Body of pancreas (tissue), 4 donors: ENCODE results near the gene SCMH1. TPM values are rescaled to one million over a fixed set of nuclear protein-coding genes. Genes with fewer than 3 reads are reported as not detected.

Experiments
- ATAC-seq: fragments of 150-250 bp; one replicate; pipeline ENCODE4 v1.9.1; 2016
- DNase-seq, 4 donors: peaks; one replicate each; pipeline ENCODE4 v3.0.0-alpha.2; 2019
- H3K27ac ChIP-seq, 4 donors: fragments of 200-600 bp; sonication (generic); 1 replicate in 3 of 4; 2 replicates in 1 of 4; pipeline versions ENCODE4 v1.5.1 to v1.6.1; 2016 to 2019; ENCODE audit warnings: mild to moderate bottlenecking in 1 of 4, mixed read lengths in 1 of 4, moderate library complexity in 1 of 4
- H3K27me3 ChIP-seq, 2 donors: fragments of 200-600 bp; sonication (generic); one replicate each; pipeline ENCODE4 v1.6.0; 2016; ENCODE audit warnings: mild to moderate bottlenecking in 1 of 2
- H3K36me3 ChIP-seq, 2 donors: fragments of 200-600 bp; sonication (generic); replicated peaks in 1 of 2; 2 replicates each; pipeline ENCODE4 v1.5.1; 2016; ENCODE audit warnings: low read depth in 2 of 2; ENCODE audit not compliant: insufficient read depth in 1 of 2
- H3K4me1 ChIP-seq: fragments of 200-600 bp; sonication (generic); one replicate; pipeline ENCODE4 v1.6.0; 2016
- H3K4me3 ChIP-seq, 2 donors: fragments of 200-600 bp; sonication (generic); 1 replicate in 1 of 2; 2 replicates in 1 of 2; pipeline ENCODE4 v1.5.1; 2016 to 2019
- H3K9me3 ChIP-seq, 3 donors: fragments of 200-600 bp; sonication (generic); 1 replicate in 2 of 3; 2 replicates in 1 of 3; pipeline ENCODE4 v1.5.1; 2016
- POLR2A ChIP-seq, 3 donors: fragments of 450-650 bp; IDR thresholded peaks; one replicate each; pipeline ENCODE4 v1.6.1; 2016; ENCODE audit warnings: antibody characterized with exemption in 3 of 3, mild to moderate bottlenecking in 2 of 3
- WGBS, 2 donors: methylation state at CpG; one replicate each; pipeline ENCODE4 v1.1.5; 2017; 5-methylcytosine and 5-hydroxymethylcytosine counted together
- intact Hi-C: fragments of 100-400 bp; cut with DNase I; formaldehyde crosslinking; loops from one replicate; pipeline ENCODE4 v1.15.1; 2023
- total RNA-seq, 2 donors: library from RNA; depleted of rRNA; stranded (reverse); fragments of >200 nt; gene quantifications; one replicate each; pipeline ENCODE4 v1.1.0, GENCODE V29; 2016
- TF ChIP-seq, protein P1 (sequence below), 7 experiments: fragments of 450-650 bp in 4 of 7; fragments of 200-600 bp in 3 of 7; sonication (generic) in 3 of 7; IDR thresholded peaks; one replicate each; pipeline ENCODE4 v1.5.1; 2016 to 2019; ENCODE audit warnings: antibody characterized with exemption in 7 of 7

SCMH1 gene
- total RNA-seq, 2 donors from 2014 or later: 25.4 to 33.3 TPM

DNA sequence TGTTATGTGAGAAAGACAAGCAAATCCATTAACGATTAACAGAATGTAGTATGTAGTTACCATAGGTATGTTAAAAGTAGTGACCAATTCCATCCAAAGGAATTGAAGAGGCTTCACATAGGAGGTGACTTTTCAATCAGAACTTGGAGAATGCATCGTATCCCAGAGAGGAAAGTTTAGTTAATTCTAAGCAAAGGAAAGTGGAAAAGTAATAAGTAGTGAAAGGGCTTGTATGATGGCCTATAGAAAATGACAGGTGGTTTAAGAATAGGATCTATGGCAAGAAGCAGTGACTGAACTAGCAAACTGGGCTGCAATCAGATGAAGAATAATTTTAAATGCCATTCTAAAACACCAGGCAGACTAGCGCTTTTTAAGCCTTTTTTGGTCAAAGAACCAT, 16.6 kb downstream of the SCMH1 start:
- DNase-seq: no peak
- intact Hi-C loops: no loop called here
- no peaks in the 10 kb centered on the region for H3K9me3 ChIP-seq

DNA sequence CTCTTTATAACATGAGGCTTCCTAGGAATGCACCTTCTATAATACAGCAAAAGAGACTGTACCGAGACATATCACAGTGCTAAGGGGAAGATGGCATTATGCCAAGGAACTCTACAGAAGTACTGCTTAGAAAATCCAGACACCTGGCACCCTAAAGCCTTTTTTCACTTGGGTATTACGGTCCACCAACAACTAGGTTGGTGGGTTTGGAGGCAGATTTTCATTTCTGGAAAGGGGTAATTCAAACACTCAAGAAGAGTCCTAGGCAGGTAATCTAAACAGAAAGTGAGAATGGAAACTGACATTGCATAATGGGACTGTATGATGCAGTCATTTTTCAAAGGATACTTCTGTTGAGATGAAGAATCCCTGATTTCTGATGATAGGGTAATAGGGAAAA, 19.6 kb downstream of the SCMH1 start:
- 21 to 23% methylated on average over 2 of the region's 2 CpGs for WGBS, 2 donors
- ATAC-seq: no peak
- intact Hi-C loops: no loop called here
- TF ChIP-seq, protein P1, sequence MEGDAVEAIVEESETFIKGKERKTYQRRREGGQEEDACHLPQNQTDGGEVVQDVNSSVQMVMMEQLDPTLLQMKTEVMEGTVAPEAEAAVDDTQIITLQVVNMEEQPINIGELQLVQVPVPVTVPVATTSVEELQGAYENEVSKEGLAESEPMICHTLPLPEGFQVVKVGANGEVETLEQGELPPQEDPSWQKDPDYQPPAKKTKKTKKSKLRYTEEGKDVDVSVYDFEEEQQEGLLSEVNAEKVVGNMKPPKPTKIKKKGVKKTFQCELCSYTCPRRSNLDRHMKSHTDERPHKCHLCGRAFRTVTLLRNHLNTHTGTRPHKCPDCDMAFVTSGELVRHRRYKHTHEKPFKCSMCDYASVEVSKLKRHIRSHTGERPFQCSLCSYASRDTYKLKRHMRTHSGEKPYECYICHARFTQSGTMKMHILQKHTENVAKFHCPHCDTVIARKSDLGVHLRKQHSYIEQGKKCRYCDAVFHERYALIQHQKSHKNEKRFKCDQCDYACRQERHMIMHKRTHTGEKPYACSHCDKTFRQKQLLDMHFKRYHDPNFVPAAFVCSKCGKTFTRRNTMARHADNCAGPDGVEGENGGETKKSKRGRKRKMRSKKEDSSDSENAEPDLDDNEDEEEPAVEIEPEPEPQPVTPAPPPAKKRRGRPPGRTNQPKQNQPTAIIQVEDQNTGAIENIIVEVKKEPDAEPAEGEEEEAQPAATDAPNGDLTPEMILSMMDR (IDR thresholded peaks at IDR 0.05): no peak
- TF ChIP-seq POLR2A (IDR thresholded peaks at IDR 0.05): no peak
- H3K27ac ChIP-seq: no peak overlapping the region
- no peaks in the 10 kb centered on the region for H3K36me3 ChIP-seq
- no peak overlapping the region for H3K4me3 ChIP-seq
- H3K4me1 ChIP-seq: peaks cover 26% of the 10 kb centered on the region
- no peaks in the 10 kb centered on the region for H3K27me3 ChIP-seq
- H3K9me3 ChIP-seq: no peaks in the 10 kb centered on the region
- peak in 1 of 4 donors; percentile 14 for DNase-seq

More for the DNA sequence above, 16.6 kb downstream of the SCMH1 start:
- no peak for ATAC-seq
- H3K4me3 ChIP-seq: no peak overlapping the region
- H3K36me3 ChIP-seq: no peaks in the 10 kb centered on the region
- 57 to 74% methylated on average over 3 of the region's 3 CpGs for WGBS, 2 donors
- peaks cover 26% of the 10 kb centered on the region for H3K4me1 ChIP-seq
- H3K27me3 ChIP-seq: no peaks in the 10 kb centered on the region
- TF ChIP-seq, protein P1 (IDR thresholded peaks at IDR 0.05): no peak
- TF ChIP-seq POLR2A (IDR thresholded peaks at IDR 0.05): no peak
- no peak overlapping the region for H3K27ac ChIP-seq

DNA sequence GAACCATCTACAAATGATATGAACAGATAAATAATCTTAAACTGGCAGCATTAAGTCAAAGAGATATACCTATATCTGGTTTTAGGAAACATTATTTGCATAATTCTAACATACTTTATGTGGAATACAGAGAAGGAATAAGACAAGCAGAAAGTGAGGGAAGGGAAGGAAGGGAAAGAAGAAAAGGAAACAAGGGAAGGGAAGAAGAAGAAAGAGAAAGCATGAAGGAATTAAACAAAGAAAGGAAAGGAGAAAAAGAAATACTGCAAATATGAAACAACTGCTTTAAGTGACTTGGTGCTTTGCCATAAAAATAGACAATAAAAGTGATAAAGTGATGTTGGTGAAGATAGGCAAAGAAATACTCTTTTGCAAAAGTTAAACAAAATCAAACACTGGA, 20.1 kb downstream of the SCMH1 start:
- Histone ChIP-seq H3K4me1 (peaks cover 26% of the 10 kb centered on the region), H3K9me3 (no peaks in the 10 kb centered on the region), H3K36me3 (no peaks in the 10 kb centered on the region), H3K27ac (no peak overlapping the region), H3K4me3 (no peak overlapping the region), H3K27me3 (no peaks in the 10 kb centered on the region)
- intact Hi-C loops: no loop called here
- TF ChIP-seq, protein P1 (IDR thresholded peaks at IDR 0.05): no peak
- TF ChIP-seq POLR2A (IDR thresholded peaks at IDR 0.05): no peak
- DNase-seq (no peak), ATAC-seq (no peak)

DNA sequence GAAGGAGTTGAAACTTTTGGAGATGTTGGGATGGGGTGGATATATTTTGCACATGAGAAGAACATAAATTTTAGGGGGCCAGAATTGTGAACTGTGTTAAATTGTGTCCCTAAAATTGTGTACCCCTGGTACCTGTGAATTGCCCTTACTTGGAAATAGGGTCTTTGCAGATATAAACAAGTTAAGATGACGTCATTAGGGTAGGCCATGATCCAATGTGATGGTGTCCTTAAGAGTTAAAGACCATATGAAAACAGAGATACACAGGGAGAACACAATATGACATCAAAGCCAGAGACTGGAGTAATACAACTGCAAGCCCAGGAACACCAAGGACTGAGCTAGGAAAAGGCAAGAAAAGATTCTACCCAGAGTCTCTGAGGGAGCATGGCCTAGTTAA, 24.0 kb downstream of the SCMH1 start:
- DNase-seq: no peak
- Histone ChIP-seq H3K4me1 (peaks cover 8% of the 10 kb centered on the region), H3K36me3 (no peaks in the 10 kb centered on the region), H3K27ac (no peak overlapping the region), H3K4me3 (no peak overlapping the region), H3K9me3 (no peaks in the 10 kb centered on the region), H3K27me3 (no peaks in the 10 kb centered on the region)
- ATAC-seq: no peak
- intact Hi-C loops: no loop called here
- TF ChIP-seq, protein P1 (IDR thresholded peaks at IDR 0.05): no peak
- no peak for TF ChIP-seq POLR2A (IDR thresholded peaks at IDR 0.05)
- 93 to 100% methylated on average over 1 of the region's 1 CpG for WGBS, 2 donors

DNA sequence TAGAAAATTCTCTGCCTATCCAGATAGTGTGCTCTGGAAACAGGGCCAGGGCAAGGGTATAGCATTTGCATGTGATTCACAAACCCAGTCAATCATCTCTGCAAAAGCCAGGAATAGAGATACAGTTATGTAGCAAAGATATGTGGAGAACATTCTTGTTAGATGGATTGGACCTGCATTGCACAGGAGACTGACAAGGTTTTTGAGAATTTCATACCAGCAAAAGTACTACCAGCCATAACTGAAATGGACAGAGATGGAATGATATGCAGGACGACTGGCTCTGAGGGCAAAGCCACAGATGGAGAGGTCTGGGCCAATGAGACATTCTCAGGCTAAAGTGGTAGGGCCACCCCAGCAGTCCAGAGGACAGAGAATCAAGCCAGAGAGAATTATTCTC, 24.7 kb downstream of the SCMH1 start:
- 75 to 81% methylated on average over 1 of the region's 1 CpG for WGBS, 2 donors
- H3K36me3 ChIP-seq: no peaks in the 10 kb centered on the region
- no peak for TF ChIP-seq POLR2A (IDR thresholded peaks at IDR 0.05)
- TF ChIP-seq, protein P1 (IDR thresholded peaks at IDR 0.05): no peak
- H3K9me3 ChIP-seq: no peaks in the 10 kb centered on the region
- ATAC-seq (no peak), DNase-seq (no peak)
- H3K4me1 ChIP-seq: peaks cover 7% of the 10 kb centered on the region
- H3K27ac ChIP-seq: no peak overlapping the region
- H3K27me3 ChIP-seq: no peaks in the 10 kb centered on the region
- H3K4me3 ChIP-seq: no peak overlapping the region
- intact Hi-C loops: no loop called here
